NCI-H1417 treated with DMSO at 0.1 percent for 48 hours (cell line): ENCODE results near the gene SCYL2.
A peak's percentile ranks its signal among the peaks of the same experiment; 100 is the strongest.
"Not testable (repeated sequence)": the region's sequence is repeated elsewhere in the genome, so short reads cannot be mapped to it uniquely, and the experiment has no call there.

ENCODE experiments used
- DNase-seq: peaks from one replicate; lab custom pipeline; 2025; lab: John Stamatoyannopoulos, UW

Gene SCYL2

GRCh38 chr12:100324498-100324897 is 57.5 kb downstream of the SCYL2 start:
- DNase-seq = no peak

- no peak for DNase-seq
These were observed 59.2 kb downstream of the SCYL2 start for GRCh38 chr12:100326208-100326607.

DNA sequence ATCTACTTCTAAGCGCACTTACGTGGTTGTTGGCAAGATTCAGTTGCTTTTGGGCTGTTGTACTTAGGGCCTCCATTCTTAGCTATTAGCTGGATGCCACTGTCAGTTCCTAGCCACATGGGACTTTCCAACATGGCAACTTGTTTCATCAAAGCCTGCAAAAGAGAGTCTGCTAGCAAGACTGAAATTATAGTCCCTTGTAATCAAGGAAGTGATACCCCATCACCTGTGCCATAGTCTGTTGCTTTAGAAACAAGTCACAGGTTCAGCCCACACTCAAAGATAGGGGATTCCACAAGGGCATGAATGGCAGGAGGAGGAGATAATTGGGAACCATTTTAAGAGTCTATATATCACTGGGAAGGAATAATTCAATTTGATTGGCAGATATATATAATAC is 62.8 kb downstream of the SCYL2 start:
- DNase-seq = no peak

GRCh38 chr12:100331871-100332270 is 64.9 kb downstream of the SCYL2 start:
- no peak for DNase-seq

GRCh38 chr12:100332852-100333251 is 65.9 kb downstream of the SCYL2 start:
- DNase-seq = no peak

DNA sequence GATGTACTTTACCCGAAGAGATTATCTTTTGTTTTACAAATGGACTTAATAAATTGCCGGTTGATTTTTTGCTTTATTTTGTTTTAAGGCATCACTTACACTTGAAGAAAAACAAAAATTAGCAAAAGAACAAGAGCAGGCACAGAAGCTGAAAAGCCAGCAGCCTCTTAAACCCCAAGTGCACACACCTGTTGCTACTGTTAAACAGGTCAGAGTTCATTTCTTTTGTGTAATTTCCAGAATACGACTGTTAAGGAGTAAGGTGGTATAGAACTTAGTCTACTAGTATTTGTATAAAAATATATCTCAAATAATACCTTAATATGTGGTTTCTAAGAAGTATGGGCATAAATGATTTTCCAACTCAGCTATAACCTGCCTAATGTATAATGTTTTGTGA is 70.3 kb downstream of the SCYL2 start:
- no peak for DNase-seq

DNA sequence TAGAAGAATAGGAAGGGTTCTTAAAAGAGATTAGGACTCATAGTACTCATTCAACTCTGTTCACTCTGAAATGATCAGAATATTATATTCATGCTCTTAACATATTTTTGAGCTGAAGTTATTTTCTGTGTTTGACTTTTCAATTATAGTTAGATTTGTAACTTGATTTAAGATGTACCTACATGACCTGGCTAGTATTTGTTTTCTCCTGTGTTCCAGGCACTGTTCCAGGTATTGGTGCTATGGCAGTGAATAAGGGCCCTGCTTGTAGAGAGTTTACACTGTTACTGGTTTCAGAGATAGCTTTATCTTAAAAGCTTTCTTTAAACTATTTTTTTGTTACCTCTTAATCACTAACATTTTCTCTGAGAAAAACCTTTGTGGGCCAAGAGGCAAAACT is 70.8 kb downstream of the SCYL2 start:
- no peak for DNase-seq

DNA sequence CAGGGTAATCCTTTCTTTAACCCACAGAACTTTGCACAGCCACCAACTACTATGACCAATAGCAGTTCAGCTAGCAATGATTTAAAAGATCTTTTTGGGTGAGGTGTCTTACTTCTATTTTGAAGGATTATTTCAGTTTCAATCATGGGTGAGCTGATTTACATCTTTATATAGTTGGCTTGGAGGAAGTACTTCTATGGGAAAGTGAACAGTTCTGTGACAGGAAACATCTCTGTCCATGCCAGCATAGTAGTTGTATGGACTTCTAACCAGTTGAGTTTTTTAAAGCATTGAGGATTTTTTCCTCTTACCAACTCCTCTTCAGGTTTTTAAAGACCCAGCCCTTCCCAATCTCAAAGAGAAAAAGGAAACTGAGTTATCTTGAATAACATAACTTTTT is 72.1 kb downstream of the SCYL2 start:
- no peak for DNase-seq

- DNase-seq = not testable (repeated sequence)
These were observed 75.9 kb downstream of the SCYL2 start for GRCh38 chr12:100342897-100343296.

DNA sequence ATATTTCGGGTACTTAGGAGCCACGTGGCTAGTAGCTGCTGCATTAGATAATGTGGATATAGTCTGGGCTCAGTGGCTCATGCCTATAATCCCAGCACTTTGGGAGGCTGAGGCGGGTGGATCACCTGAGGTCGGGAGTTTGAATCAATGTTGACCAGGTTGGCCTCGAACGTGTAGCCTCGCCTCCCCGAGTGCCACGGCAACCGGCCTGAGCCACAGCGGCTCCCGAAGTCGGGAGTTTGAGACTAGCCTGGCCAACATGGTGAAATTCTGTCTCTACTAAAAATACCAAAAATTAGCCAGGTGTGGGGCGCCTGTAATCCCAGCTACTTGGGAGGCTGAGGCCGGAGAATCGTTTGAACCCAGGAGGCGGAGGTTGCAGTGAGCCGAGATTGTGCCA is 77.4 kb downstream of the SCYL2 start:
- not testable (repeated sequence) for DNase-seq

- DNase-seq = no peak
These were observed 78.2 kb downstream of the SCYL2 start for GRCh38 chr12:100345020-100345767.

DNA sequence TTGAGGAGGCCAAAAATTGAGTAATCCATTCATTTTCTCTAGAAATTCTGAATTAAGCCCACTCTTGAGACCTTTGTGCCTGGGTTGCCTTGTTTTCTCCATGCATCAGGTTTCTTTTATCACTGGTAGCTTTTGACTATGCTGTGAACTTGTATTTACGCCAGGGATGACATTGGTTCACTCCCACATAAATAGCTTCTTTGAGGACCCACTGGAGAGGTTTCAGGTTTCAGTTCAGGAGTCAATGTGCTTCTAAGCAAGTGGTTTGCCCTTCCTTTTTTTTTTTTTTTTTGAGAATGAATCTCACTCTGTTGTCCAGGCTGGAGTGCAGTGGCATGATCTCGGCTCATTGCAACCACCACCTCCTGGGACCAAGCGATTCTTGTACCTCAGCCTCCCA is 79.7 kb downstream of the SCYL2 start:
- DNase-seq = no peak

- peak; percentile 53 for DNase-seq
These were observed 81.9 kb downstream of the SCYL2 start for GRCh38 chr12:100348657-100349454.

DNA sequence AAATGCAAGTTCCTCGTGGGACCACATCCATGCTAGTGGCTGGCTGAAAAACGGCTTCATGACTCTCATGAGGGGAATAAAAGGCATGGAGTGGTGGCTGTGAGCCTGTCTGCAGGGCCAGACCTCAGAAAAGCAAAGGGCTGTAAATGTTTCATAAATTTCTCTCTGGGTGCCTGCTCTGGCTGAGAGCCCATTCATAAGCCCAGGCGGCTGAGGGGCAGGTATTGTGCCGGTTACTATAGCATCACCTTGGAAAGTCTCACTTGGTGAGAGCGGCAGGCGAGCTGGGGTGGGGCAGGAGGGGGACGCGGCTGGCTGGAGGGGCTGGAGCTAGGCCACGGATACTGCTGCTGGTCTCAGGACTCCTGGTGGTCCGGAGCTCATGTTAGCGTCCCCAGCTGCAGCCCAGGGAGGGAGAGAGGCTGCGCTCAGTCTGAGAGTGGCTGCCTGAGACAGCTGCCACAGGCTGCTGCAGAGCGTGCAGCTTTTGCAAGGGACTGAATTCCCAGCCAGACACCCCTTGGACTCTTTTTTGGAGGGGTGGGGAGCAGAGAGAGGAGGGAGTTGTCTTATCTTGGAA is 89.8 kb downstream of the SCYL2 start, which contains the start of gene SLC17A8:
SLC17A8 (plus strand) TSS at position 431 of the 580 bp plus-strand sequence. CDS start 318 bp downstream, outside the sequence.
- DNase-seq = no peak

DNA sequence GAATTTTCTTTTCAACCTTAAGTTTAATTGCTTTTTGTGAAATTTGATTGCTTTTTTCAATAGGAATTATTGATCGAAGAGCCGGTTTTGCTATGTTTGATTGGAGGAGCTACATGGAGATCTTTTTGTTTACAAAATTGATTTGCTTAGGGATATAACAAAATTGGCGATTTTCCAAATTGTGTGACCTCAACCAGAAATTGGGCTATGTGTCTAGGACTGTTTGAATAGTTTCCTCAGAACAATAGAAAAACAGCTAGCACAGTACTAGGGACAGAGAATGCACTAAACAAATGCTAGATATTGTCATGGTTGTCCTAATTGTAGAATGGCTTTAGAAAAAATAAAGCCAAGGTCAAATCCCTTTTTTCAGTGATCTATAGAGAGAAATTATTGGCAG is 92.3 kb downstream of the SCYL2 start:
- no peak for DNase-seq

- DNase-seq = no peak
These were observed 92.8 kb downstream of the SCYL2 start for GRCh38 chr12:100359822-100360221.

DNA sequence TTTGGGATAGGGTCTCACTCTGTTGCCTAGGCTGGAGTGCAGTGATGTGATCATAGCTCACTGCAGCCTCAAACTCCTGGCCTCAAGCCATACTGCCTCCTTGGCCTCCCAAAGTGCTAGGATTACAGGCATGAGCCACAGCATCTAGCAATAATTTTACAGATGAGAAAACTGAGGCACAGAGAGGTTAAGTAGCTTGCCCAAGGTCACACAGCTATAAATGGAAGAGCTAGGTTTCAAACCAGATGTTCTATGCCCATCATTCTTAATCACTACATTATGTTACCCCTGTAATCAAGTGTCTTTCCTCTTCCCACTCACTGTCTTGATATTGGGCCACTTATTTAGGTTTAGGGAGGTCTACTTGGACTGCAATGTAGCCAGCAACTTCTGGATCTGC is 93.5 kb downstream of the SCYL2 start:
- no peak for DNase-seq

- no peak for DNase-seq
These were observed 97.3 kb downstream of the SCYL2 start for GRCh38 chr12:100364324-100364723.

GRCh38 chr12:100365411-100365810 is 98.4 kb downstream of the SCYL2 start:
- no peak for DNase-seq

GRCh38 chr12:100368066-100368465 is 101.1 kb downstream of the SCYL2 start:
- no peak for DNase-seq

DNA sequence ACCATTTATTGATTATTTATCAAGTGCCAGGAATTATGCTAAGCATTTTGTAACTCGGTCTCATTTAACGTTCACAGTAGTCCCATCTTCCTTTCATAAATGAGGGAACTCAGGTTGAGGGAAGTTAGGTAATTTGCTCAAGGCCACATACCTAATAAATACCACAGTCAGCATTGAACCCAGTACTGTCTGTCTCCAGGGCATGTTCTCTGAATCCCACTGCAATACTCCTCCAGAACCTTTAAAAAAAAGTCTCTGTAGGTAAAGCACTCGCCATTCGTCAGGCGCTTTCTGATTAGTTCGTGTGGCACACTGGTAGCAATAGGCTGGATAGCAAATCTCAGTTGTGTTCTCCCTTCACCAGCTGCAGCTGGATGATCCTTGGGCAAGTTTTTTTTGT is 104.2 kb downstream of the SCYL2 start:
- DNase-seq = no peak

GRCh38 chr12:100372853-100373640 is 106.1 kb downstream of the SCYL2 start:
- DNase-seq = no peak
